Stimulated activated CD8-positive, alpha-beta memory T cell treated with anti-CD3 and anti-CD28 coated beads, Interleukin-15, amount 100 ng/mL, for 4 hours (primary cell): ENCODE results near the gene CMTM5.
"Not testable (repeated sequence)": the region's sequence is repeated elsewhere in the genome, so short reads cannot be mapped to it uniquely, and the experiment has no call there.

Experiments
- DNase-seq, 2 donors: peaks; one replicate each; pipeline ENCODE4 v3.0.0-alpha.2; 2020; ENCODE audit warnings: low read depth in 2 of 2

Gene CMTM5

DNA sequence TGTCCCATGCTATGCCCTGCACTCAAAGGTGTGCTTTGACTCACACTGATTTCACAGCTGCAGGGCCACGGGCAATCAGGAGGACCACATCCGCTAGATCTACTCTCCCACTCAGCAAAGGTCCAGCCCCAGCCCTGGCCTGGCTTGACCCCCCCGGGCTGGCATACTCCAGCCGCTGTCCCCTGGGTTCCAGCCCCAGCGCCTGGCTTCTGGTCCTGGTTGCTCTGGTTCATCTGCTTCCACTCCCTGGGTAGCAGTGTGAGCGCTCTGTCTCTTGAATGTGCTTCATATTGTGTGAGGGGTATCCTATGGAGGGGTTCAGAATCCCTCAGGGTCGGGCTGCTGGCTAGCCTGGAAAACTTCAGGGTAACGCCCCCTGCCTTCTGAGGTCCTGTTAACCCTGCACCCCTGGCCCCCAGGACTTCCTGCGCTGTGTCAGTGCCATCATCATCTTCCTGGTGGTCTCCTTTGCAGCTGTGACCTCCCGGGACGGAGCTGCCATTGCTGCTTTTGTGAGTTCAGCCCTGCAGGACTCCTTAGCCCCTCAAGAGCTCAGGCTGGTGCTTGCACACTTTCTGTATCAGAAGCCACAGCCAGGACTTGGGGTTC, 1.9 kb downstream of the CMTM5 start:
- DNase-seq, result no peak

DNA sequence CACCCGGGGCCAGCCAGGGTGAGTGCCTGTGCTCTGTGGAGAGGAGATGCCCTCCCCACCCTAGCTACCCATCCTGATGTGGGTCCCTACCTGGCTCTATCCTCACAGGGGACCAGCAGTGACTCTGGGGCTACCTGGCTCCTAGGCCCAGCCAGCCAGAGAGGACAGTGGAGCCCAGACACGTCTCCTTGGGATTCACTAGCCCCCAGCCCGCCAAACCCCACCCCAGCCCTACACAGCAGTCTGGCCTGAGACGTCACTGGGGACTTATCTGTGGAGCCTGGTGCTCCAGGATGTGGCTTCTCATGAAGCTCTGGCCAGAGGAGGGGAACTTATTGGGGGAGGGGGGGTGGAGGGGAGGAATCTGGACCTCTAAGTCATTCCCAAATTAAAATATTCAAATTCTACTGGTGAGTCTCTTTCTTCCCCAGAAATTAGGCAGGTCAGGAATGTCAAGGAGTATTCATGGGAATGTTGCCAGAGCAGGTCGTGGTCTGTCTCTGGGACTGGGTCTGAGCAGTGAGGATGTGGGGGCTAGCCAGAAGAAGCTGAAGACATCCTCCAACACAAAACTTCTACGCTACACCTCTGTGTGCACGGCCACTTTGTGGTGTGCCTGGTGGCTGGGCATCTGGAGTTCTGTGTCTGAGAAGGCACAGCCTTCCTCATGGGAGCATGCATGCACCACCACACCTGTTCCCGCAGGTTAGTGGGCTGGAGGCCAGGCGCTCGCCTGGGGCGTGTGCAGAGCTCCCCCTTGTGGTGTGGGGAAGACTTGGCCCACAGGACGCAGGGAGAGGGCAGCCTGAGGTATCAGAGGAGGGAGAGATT, 2.7 kb downstream of the CMTM5 start:
- DNase-seq, result peak; percentile 12 to 24

DNA sequence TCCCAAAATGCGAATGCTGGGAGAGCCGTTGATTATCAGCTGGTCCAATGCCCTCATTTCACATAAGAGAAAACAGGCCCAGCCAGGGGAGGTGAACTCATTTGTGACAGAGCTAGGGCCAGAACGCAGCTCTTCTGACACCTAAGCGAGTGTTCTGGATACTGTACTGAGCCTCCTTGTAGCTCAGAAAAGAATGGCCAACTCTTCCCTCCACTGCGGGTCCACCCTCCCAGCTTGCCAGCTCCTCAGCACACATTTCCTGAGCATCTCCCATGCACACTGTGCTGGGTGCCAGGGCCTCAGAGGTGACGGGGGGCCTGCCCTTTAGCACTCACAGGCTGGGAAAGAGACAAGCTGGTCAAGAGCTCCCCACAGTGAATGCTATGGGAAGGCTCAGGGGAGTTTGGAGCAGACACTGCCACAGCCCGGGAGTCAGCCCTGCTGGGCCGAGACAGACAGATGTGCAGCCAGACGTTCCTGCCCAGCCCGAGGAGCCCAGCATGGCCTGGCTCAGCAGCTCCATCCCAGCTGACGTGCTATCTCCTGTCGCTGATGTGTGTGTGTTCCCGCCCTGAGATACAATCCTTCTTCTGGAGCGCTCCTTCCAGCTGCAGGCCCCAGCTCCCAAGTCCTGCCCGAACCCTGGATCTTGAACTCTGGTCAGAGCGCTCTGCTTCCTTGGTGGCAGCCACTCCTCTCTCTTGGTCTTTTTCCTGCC, 3.5 kb downstream of the CMTM5 start:
- DNase-seq, result no peak

DNA sequence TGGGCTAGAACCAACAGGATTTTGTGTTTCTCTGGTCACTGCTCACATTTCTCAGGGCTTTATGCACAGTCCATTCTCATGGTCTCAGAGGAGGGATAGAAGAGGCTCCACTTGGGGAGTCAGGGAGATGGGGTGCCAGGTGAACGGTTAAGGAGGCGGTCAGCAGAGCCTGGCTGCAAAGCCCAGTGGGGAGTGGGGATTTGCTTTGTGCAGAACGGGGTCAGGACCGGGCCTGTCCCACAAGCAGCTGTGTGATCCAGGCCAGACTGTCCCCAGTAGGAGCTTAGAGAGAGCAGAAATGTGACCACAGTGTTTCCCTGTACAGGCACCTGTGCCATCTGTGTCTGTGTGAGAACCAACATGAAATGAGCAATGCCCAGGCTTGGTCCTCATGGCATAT, 4.1 kb downstream of the CMTM5 start:
- DNase-seq, result no peak

DNA sequence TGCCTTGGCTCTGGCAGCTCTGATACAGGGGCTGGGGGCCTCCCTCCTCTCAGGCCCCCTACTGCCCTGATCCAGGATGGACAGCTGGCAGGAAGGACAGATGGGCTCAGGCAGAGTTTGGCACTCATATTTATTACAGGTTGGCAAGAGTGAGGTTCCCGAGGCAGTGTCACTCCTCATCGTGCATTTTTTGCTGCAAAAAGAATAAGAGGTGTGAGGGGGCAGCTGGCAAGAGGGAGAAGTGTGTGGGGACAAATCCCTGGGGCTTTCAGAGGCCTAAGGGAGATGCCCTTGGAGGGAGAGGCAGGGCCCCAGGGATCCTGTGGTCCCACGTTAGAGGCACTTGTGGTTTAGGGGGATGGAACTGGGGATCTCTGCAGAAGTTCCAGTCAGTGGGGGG, 5.0 kb downstream of the CMTM5 start:
- no peak for DNase-seq

DNA sequence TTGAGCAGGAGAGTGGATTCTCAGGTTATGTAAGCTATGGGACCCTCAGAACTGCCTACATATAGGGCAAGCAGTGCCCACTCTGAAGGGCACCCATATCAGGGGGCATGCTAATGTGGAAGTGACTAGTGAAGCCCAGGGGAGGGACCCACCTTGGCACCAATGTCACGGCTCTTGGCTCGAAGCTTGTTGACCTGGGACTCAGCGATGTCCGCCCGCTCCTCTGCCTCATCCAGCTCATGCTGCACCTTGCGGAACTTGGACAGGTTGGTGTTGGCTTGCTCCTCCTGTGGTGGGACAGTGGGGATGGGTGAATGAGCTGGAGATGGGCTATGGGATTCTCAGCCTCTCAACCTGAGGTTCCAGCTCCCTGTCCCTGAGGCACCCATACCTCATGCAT, 5.4 kb downstream of the CMTM5 start:
- no peak for DNase-seq

DNA sequence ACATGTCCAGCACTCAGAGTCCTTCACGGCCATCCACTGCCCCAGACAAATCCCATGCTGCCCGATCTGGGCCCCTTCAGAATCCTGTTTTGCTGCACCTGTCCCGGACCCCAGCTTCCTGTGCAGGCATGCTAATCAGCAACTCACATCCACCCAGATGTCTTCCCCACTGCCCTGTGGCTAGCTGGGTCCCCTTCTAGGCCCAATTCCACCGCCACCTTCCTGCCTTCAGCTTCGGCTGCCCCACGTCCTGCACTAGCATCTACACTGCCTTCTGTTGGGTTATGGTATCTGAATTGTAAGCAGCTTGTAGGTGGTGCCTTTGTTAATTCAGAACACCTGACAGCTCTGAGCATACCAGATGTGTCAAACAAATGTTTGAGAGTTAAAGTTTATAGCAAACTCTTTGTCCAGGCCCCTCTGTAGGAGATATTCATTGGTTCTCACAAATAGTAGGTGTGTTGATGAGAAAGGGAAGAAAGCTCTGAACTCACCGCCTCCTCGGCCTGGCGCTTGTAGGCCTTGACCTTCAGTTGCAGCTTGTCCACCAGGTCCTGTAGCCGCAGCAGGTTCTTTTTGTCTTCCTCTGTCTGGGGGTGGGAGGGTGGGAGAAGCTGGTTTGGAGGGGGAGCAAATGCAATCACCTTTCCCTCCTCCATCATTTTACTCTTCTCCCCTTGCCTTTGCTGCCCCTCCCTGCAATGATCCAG, 6.0 kb downstream of the CMTM5 start:
- no peak for DNase-seq

DNA sequence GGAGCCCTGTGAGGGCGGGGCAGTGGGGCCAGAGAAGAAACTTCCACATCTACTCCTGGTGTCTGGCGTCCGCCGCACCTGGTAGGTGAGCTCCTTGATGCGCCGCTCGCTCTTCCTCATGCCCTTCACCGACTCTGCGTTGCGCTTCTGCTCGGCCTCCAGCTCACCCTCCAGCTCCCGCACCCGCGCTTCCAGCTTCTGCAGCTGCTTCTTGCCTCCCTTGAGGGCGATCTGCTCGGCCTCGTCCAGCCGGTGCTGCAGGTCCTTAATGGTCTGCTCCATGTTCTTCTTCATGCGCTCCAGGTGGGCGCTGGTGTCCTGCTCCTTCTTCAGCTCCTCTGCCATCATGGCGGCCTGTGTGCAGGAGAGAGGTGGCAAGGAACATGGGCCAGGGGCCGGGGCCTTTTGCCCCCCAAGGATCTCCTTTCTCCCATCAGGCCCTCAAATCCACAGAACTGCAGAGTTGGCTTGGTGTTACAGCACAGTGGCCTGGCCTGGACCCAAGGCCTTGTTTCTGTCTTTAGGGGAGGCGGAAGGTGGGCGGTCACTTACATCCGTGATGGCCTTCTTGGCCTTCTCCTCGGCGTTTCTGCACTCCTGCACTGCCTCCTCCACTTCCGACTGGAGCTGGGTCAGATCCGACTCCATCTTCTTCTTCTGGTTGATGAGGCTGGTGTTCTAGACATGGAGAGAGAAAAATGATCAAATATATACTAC, 7.7 kb downstream of the CMTM5 start:
- DNase-seq, result no peak

DNA sequence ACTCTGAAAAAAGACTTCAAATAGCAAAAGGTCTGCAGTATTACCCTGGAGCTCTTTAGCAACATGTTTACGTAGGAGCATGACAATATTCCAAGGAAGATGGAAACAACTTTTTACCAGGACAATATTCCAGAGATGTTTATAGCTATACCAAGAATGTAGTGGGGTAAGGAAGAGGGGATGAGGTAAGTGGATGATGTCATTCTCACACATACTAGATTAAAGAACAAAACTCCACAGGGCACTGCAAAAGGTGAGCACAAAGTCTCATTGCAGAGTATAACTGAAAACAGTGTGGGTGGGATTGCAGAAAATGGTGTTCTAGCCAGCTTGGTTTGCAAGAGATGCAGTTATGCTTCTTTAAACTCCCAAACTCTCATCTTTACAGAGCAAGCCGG, 8.4 kb downstream of the CMTM5 start:
- DNase-seq, result no peak

DNA sequence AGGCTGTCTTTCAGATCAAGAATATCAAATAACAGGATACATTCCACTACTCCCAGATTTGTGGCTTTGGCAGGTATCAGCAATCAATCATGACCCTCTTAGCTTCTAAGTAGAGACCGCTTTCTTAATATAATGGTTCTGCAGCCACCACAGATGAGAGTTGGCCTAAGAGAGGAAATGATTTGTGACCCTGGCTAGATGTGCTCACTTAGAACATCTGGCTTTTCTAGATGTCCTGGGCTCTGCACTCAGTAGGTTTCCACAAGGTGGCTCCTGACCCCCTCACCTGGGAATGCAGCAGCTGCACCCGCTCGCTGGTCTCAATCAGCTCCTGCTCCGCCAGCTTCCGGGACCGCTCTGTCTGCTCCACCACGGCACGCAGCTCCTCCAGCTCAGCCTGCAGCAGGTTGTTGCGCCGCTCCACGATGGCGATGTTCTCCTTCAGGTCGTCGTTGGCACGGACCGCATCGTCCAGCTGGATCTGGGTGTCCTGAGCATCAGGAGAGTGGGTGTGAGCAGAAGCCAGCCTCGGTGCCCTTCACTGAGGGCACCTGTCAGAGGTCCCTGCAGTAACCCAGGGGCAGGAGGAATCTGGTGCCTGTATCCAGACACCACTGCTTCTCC, 8.9 kb downstream of the CMTM5 start:
- no peak for DNase-seq

DNA sequence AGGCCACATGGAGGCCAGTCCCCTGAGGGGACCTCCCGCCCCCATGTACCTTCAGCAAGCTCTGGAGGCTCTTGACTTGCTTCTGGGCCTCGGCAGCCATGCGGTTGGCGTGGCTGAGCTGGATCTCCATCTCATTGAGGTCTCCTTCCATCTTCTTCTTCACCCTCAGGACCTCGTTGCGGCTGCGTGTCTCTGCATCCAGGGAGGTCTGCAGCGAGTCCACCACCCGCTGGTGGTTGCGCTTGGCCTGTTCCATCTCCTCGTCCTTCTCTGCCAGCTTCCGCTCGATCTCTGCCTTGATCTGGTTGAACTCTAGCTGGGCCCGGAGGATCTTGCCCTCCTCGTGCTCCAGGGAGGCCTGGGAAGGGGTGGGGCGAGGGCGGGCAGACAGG, 9.4 kb downstream of the CMTM5 start:
- DNase-seq, result not testable (repeated sequence)

DNA sequence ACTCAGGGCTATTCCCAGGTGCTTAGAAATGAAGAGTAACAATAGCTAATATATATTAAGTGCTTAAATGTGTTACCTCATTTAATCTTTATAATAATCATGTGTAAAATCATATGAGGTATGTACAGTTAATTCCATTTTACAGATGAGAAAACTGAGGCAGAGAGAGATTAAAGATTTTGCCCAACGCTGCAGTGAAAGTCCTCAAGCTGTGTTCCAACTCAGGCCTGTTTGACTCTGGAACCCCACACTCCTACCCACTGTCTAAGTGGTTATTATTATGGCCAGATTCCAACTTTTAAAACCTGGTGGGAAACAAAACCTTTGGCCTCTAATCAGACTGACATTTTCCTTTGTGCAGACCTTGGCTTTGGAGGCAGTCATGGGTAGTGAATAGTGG, 10.2 kb downstream of the CMTM5 start:
- DNase-seq, result no peak

DNA sequence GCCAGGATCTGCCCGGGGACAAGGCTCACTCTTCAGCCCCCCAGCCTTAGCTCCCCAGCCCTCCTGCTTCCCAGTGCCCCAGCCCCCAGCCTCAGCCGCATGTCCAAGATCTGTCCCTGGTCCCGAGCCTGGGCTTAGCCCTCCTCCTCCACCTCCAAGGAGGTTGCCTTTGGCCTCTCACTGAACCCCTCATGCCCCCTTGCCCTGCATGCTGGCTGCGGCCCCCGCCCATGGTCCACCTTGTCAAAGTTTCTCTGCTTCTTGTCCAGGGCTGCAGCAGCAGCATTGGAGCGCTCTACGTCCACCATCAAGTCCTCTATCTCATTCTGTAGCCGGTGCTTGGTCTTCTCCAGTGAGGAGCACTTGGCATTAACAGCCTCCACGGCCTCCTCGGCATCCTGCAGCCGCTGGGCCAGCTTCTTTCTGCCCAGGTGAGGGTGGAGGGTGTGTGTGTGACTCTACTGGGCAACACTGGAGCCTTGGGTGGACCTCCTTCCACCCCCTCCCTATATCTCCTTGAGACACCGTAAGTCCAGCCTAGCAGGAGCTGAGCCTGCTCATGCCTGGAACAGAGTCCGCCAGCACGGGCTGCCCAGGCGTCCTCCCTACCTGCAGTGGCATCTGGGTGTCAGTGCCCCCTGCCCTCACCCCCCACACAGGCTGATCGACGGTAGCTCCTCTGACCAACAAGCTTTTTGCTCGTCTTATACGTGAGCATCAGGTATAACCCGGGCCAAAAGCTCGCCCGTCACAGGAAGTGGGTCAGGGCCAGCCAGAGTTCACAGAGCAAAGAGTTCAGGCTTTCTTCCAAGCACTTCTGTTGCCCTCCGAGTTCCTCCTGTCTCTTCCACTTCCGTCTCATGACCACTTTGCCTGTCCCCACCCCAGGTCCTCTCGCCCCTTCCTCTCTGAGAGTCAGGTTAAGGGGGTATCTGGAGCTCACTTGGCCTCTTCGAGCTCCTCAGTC, 11.4 kb downstream of the CMTM5 start:
- DNase-seq, result no peak

DNA sequence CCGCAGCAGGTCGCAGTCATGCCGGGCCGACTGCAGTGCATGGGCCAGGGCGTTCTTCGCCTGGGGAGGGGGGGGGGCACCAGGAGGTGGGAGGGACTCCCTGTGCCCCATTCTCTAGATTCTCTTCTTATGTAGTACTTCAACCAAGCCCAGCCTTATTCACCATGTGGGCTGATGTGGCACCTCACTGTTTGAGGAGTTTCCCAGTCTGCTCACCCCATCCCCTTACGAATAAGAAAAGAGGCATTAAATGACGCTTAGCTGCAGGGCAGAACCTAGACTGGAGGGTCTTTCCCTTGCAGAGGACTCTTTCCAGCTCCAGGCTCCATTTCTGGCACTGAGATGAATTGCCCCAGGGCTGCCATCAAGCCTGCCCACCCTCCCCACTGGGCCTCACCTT, 12.2 kb downstream of the CMTM5 start:
- DNase-seq, result no peak

DNA sequence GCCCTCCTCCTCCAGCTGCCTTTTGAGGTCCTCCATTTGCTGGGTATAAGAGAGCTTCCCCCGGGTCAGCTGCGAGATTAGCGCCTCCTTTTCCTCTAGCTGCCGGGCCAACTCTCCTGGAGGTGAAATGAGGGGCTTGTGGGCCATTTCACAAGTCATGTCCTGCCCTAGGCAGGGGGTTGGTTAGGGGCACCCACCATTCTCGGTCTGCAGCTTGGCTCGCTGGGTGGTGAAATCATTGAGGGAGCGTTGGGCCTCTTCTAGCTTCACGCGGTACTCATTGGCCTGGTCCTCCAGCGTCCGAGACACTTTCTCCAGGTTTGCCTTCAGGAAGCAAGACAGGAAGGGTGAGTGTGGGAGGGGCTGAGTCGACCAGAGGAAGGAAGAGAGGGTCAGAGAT, 12.6 kb downstream of the CMTM5 start:
- DNase-seq, result no peak

DNA sequence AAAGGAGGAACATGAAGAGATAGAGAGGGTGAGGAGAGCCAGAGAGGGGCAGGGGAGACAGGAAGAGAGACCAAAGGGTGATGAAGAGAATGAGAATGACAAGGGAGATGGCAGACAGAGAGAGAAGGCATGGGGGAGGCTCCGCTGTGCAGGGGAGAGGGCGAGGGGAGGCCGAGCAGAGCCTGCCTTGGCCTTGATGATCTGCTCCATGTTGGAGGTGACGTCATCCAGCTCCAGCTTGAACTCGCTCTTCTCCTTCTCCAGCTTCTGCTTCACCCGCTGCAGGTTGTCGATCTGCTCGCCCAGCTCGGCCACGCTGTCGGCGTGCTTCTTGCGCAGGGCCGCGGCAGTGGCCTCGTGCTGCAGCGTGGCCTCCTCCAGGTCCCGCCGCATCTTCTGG, 13.0 kb downstream of the CMTM5 start:
- DNase-seq, result not testable (repeated sequence)

DNA sequence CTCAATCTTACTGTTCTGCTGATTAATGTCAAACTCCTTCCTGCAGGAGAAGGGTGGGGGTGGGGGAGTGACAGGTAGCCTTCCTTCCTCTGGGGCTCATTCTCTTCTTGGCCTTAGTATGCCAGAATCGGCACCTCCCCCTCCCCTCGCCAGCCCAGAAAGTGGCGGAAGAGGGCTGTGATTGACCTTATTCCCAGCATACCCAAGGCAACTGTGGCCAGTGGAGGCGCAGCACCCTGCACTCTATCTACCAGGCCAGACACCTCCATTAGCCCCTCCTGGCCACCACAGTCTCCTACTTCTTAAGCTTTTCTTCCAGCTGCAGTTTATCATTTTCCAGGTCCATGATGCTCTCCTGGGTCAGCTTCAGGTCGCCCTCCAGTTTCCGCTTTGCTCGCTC, 15.8 kb downstream of the CMTM5 start:
- DNase-seq, result no peak

DNA sequence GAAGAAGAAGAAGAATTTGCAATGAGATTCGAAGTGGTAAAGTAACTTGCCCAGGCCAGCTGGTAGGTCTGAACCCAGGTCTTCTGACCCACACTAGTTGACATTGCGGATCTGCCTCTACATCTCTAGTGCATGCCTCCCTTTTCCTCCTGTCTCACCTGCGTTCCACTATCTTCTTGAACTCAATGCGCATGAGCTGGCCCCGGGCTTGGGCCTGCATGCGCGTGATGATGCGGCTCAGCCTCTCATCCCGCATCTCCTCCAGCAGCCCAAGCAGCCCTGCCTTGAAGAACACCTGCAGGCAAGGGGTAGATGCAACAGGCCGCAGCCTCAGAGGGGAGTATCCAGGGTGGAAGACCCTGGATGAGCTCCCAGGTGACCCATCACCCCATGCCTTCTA, 19.3 kb downstream of the CMTM5 start:
- no peak for DNase-seq

DNA sequence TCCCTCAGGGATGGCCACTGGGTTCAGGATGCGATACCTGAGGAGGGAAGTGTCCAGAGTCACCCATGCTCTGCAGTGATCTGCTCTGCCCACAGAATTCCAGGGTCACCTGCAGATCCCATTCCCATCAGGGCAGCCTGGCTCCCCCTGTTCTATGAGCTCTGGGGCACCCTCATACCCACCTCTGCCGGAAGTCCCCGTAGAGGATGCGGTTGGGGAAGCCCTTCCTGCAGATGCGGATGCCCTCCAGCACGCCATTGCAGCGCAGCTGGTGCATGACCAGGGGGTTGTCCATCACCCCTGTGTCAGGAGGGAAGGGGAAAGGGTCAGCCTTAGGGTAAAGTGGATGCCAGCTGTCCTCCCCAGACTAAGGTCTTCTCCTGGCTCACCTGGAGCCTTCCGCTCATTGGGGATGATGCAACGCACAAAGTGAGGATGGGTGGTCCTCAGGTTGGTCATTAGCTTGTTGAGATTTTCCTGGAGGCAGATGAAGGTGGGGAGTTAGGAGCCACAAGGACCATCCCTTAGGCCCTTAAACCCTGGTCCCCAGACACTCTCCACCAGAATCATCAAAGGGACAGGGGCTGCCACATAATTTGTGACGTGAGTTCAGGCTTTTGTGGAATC, 20.0 kb downstream of the CMTM5 start:
- no peak for DNase-seq

DNA sequence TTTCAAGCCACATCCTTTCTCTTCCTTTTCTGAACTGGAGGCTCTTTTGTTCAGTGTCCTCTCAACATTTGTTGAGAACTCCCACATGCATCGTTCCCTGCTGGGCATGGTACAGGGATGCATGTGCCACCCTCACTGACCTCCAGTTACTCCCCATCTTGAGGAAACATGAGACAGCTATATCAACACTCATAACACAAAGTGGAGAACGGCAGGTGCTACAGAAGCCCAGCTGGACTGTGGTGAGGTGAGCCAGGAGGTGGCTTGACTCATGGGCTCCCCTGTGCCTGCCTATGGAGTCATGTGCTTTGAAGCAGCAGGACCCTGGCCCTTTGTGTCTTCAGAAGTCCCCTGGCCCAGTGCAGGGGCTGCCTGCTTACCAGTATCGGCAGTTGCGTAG, 21.5 kb downstream of the CMTM5 start:
- no peak for DNase-seq
